ENCODE data around the gene CAPN2.

CAPN2 gene

DNA sequence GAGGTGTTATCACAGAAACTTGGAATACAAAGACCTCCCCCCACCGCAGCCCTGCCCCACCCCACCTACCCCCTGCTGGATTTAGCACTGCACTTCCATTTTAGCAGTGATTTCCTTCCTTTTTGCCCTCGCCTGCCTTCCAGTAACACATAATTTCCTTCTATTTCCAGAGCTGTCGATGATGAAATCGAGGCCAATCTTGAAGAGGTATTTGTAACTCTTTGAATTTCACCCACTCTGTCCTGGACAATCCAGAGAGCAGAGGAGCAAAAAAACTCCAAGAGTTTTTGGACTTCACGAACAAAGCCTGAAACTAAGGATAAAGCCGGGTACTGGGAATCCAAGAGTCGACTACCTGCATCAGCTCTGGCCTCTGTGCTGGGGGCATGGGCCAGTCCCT, 49.1 kb downstream of the CAPN2 start:
- no peak for DNase-seq (ENCODE audit: low spot score)

DNA sequence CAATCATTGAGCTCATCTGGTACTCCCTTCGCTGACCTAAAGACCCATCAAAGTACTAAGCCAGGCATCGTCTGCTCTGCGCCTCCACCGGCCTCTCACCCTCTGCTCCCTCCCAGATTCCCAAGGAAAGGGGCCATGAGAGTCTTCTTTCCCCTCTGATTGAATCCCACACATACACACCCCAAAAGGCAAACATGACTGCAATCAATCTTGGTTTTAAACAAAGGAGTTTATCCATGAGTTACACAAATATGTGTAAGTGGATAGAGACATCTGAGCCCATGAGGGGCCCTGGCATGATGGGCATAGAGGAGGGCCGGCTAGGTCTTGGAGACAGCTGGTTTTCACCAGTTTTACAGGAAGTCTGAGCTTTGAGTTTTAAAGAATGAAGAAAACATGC, 50.9 kb downstream of the CAPN2 start:
- no peak for DNase-seq (ENCODE audit: low spot score)

DNA sequence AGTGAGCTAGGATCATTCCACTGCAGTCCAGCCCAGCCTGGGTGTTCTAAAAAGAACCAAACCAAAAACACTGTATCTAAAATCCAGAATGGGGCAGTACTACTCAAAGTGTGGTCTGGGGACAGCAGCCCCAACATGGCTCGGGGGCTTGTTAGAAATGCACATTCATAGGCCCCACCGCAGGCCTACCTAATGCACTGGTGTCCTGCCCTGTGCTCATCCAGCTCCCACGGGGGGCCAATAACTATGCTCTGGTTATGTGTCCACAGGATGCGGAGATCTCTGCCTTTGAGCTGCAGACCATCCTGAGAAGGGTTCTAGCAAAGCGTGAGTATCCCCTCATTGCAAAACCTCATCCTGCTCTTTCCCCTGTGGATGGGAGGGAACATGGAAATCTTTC, 51.5 kb downstream of the CAPN2 start:
- no peak for DNase-seq (ENCODE audit: low spot score)

DNA sequence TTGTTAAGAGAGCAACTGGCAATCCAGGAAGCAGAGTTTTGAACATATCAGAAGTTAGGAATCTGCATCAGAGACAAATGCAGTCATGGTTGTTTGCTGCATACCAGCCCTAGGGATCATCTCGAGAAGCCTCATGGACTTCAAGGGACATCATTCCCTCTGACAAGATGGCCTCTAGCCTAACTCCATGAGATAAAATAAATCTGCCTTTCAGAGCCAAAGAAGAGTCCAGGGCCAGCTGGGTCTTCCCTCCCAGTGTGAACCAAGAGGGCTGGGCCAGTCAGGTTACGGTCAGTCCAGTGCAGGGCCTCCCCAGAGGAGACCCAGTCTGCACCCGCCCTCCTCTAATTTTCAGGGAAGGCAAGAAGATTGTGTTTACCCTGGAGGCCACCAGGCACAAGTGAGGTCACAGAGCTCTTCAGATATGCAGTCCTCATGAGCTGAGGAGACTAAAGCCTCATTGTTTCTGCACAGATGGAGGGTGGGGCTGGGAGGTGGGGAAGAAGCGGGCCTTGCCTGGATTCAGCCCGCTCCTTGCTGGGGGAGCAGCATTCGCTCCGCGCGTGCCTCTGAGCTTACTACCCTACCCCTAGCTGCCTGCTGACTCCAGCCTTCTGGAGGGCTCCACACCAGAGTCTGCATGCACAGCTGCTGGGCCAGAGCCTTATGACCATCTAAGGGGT, 52.8 kb downstream of the CAPN2 start:
- DNase-seq (ENCODE audit: low spot score): no peak

DNA sequence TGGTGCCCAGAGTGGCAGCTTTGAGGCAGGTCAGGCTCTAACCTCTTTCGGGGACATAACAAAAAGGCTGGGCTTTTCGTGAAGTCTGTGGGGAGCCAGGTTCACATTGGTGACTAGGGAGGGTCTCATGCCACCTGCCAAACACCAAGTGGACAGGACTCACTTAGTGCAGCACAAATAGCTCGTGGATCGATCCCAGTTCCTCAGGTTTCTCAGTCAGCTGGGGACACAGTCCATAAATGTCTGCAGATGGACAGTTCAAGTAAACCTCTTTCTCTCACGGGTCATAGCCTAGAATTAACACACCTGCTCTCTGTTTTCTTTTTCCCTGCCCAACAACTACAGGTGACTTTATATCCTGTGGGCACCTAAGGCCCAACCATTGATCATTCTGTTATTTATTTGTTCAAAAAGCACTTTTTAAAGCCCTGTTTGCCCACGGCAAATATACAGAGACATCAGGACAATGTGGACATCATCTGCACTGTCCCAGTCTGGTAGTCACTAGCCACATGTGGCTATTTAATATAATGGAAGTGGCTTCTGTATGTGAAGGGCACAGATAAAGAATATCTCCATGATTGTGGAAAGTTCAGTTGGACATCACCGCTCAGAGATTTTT, 53.5 kb downstream of the CAPN2 start:
- DNase-seq (ENCODE audit: low spot score): no peak

DNA sequence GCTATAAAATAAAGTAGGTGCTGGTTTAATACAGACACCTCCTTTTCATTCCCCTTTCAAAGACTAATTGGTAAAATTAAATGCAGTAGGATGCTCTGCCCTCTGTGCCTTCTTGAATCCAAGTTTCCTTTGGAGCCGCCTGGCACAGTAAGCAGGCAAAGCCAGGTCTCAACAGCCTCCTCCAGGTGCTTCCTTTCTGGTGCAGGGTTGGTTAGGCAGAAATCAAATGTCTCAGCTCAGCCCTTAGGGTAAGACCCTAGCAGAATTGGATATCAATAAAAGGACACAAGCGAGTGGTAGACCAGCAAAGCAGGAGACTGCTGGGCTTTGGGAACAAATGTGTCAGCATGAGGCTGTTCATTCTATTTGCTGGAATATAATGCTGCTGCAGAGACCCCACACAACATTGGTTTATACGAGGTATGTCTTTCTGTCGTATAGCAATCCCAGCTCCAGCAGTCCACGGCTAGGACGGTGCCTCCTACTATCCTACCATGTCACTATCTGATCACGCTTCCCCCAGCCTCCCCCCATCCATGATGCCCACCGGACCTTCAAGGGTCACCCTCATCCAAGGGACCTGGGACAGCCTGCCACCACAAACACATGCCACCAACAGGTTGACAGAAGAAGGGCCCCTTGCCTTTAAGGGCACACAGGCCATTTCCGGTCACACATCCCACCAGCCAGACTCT, 58.4 kb downstream of the CAPN2 start:
- DNase-seq (ENCODE audit: low spot score): no peak

DNA sequence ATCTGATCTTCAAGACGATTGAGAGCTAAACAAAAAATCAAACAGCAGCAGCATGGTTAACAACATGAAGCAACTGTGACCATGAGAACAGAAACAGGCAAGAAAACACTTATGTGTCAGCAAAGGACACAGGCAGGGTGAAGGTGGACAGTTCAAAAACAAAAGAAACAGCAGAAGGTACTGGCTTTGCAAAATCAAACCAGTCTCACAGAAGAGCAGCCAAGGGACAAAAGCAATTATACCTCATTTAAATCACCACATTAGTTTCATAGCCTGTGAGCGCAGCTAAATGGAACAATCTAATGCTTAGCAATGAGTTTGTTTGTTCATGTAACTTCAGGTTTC, 59.1 kb downstream of the CAPN2 start:
- no peak for DNase-seq (ENCODE audit: low spot score)

DNA sequence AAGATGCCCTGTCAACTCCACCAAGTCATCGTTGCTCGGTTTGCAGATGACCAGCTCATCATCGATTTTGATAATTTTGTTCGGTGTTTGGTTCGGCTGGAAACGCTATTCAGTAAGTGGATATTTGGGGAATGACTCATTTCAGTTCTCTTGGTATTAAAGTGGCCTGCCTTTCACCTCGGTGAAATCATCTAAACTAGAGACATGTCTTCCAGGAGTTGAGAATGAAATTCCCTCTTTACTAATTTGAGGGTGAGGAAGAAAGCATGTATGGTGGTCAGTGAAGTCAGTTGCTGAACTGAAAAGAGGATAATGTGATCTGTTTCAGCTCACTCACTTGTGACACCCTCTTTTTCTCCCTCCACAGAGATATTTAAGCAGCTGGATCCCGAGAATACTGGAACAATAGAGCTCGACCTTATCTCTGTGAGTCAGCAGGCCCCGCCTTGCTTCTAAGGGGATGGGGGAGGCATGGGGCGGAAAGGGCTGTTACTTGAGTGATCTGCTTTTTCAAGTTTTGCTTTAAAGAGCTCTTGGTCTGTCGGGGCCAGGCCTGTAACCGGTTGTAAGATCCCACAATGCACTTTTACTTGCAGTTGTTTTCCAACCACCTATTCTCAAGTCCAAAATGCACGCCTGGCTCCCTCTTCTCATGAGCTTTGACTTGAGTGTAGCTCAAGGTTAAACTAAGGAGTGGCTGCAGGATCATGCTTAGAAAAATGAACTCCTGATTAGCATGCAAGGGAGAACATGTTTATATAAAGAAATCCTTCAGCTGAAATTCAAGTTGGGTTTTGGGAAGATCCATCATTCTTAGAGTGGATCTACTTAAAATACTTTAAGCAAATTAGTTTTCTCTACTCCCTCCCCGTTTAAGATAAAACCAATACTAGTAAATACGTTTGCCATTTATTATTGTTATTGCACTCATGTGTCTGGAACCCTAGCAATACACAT, 59.8 kb downstream of the CAPN2 start:
- DNase-seq (ENCODE audit: low spot score): peak; percentile 51

DNA sequence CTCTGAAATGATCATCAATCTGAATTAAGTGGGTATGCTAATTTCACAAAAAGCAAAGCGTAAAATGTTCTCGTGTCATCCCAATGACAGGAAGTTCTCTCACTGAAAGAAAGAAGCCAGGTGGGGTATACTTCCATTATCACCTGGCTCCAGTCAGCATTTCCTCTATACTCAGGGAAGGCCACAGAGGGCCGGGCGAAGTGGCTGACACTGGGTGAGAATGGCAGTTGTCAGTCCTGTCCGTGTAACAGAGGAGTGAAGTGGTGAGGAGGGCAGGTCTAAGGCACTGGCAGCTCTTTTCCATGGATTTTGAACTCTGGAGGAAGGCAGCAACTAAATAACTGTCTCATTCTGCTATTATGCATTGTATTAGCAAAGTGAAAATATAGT, 60.4 kb downstream of the CAPN2 start:
- DNase-seq (ENCODE audit: low spot score): no peak

DNA sequence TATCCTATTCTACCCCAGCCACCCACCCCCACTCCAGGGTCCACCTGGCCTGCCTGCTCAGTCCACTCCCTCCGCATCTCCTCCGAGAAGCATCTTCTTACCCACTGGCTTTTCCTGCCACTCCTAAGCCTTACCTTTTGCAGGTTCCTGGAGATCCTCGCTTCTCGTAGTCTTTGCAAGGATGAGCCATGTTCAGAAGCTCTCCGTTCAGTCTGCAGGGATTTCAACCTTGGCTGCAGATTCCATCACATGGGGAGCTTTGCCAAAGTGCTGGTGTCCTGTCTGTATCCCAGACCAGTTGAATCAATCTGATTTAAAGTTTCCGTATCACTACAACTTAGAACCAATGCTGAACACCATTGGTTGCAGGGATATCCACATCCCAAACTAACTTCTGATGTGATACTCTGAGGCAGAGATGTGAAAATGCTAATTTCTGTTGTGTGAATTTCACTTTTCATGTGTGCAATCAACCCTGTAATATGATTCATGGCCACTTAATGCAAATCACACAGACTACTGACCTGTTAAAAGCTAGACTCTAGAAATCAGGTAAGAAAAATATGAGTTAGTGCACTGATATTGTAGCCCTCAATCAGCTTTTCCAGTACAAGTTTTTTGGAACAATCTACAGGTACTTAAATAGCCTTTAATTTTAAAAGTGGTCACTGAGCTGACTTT, 61.9 kb downstream of the CAPN2 start:
- no peak for DNase-seq (ENCODE audit: low spot score)

DNA sequence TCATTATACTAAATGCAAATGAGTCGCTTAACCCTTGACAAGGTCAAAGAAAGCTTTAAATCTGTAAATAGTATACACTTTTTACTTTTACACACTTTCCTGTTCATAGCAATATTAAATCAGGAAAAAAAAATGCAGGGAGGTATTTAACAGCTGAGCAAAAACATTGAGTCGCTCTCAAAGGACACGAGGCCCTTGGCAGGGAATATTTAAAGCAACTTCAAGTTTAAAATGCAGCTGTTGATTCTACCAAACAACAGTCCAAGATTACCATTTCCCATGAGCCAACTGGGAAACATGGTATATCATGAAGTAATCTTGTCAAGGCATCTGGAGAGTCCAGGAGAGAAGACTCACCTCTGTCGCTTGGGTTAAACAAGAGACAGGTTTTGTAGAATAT, 62.7 kb downstream of the CAPN2 start:
- DNase-seq (ENCODE audit: low spot score): no peak

DNA sequence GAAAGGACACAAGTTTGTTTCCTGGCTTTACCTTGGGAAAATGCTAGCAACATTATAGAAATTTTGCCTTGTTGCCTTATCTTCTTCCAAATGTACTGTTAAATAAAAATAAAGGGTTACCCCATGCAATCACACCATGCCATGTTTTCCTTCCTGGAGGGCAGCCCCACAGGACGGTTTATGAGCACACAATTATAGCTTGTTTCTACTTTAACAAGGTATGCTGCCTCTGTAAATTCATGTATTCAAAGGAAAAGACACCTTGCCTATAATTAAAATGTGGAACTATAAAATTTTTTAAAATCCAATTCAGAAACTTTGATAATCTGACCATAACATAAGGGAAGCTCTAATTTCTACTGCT, 63.4 kb downstream of the CAPN2 start:
- no peak for DNase-seq (ENCODE audit: low spot score)

DNA sequence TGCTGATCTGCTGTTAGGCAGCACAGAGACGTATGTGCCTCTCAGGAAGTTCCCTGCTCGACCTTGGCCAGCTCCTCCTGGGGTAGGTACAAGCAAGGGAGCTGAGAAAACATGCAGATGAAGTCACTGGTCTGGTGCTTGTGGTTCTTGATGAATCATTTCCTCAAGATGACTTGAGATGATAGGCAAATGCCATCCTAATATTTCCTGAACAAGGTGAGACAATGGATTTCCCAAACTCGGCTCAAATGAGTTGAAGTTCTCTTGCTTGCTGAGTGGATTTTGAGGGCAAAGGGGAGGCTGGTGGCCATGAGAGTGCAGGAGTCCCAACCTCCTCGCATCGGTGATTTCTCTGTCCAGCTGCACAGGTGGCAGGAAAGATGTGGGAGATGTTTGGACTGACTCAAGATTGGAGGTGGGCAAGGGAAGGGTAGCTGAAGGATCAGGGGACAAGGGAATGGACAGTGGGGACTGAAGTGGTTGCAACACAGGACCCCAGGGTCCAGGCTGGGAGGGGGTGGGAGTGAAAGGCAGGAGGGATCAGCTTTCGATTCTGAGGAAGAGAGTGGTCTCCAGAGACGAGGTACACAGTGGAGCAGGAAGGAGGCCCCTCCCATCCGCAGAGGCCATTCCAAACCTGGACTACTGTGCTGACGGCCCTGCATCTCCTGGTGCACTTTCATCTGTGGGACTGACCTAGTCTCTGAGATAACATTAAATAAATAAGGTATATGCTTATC, 63.9 kb downstream of the CAPN2 start:
- peak; percentile 75 for DNase-seq (ENCODE audit: low spot score)

DNA sequence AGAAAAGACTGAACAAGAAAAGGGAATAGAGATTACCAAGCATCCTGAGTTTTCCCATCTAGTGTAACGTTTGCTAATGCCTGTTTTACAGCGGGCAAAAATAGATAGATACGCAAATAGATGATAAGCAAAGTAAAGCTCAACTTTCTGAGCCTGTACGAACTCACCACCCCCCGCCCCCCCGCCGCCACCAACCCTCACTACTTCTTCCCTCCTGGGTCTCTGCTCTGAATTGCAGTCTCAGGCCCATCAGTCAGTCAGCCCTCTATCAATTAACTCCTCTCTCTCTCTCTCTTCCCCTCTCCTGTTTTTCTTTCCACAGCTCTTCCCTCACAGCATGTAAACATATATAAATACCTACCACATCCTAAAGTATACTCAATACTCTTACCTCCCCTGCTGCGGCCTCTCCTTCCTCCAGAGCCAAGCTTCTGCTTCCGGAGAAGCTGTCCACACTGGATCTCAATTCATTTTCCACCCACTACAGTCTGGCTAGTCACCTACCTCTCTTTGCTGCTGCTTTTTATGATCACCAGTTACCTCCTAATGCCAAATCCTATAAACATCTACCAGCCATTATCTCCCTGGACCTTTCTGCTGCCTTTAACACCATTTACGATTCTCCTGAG, 64.6 kb downstream of the CAPN2 start:
- no peak for DNase-seq (ENCODE audit: low spot score)

DNA sequence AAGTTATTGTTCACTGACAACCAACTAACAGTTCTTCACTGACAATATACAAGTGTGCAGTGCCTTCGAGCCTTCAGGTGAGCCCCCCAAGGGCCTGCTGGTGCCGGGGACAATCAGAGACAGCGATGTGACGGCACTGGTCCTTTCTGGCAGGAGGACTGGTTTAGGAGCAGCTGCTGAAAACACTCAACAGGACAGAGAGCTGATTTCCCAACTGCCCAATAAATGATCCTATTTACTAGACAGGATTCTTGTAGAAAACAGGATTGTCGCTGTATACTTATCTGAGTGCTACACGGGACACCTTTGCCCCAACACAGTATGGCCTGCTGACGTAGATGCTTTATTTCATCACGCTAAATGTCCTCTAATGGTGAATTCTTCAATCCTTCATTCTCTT, 68.0 kb downstream of the CAPN2 start:
- DNase-seq (ENCODE audit: low spot score): no peak

DNA sequence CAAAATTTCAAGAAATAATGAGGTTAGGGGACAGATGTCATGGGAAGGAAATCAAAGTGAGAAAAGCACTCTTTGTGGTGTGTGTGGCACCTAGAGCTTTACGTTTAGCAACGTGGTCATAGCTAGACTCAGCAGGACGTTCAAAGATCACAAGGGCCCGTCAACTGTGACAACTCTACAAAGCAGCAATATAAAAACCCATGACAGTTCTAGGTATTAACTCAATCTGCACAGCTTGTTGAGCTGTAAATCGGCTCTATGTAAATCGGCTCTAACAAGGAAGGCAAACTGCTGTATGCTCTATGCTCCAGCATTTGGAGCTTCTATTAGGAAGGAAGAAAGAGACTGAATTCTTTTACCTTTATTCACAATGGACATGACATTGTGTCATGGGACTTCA, 68.6 kb downstream of the CAPN2 start:
- no peak for DNase-seq (ENCODE audit: low spot score)

DNA sequence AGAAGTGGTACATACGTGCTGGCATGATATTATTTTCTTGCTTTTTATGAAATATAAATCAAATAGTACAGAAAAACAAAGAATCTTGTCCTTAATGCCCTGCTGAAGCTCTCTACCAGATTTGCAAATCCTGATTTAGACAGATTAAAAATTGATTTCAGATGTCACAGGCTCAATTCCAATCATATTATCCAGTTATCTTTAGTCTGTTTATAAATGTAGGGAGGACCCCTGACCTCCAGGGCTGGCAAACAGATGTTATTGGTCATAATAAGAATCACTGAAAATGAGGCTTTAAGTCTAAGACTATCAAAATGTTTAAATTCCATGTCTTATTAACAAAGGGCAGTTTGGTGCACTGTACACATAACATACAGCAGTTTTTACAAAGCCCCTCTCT, 71.3 kb downstream of the CAPN2 start:
- DNase-seq (ENCODE audit: low spot score): no peak

DNA sequence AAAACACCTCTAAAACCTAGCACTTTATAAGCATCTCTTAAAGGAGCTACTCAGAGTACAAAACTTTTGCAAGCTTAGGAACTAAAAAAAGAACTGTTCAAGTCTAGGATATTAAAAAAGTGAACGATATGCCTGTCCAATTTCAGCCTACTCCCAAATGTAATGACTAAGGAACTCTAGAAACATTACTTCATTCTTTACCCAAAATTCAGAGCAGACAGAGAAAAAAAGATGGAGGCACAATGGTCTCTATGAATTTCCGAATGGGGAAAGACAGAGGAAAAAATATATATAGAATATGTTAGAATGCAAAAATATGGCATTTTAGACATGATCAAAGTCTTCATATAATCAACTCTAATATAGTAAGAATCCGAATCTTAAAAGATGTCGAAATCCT, 72.2 kb downstream of the CAPN2 start:
- DNase-seq (ENCODE audit: low spot score): no peak

DNA sequence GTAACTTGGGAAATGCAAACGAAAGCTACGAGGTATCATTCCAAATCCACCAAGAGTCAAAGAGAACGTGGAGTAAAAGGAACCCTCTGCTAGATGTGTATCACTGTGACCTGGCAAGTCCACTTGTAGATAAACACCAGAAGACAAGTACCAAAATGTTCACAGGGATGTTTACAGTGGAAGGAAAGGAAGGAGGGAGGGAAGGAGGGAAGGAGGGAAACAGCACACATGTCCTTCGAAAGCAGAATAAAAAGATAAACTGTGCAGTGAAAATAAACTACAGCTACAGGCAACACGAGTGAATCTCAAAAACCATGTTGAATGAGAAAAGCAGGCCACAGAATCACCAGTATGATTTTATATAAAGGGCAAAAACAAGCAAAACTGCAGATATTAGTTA, 73.5 kb downstream of the CAPN2 start:
- no peak for DNase-seq (ENCODE audit: low spot score)

DNA sequence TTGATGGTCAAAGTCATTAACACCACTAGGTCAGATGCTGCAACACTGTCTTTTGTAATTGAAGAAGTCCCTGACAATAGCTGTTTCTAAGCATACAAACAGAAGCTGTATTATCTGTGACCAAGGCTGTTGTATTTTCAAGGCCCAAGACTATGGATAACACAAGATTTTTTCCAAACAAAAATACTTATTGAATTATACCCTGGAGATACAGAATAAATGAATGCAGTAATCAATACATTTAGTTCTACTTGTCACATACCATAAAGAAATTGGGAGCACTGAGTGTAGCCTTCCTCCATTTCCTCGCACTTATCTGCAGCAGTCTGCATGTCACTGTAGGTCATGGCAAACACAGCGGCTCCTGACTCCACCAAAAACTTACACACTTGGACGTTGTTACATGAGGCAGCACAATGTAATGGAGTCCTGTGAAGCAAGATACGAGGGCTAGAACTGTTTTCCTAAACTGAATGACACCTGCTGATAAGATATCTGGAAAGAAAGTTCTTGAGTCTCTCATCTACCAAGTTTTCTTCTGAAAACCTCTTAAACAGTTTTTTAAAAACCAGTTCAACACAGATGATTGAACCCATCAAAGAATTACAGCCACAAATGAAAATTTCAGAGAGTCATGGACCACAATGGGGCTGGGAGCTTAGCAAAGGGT, 76.5 kb downstream of the CAPN2 start:
- DNase-seq (ENCODE audit: low spot score): no peak

Data from activated CD4-positive, alpha-beta T cell treated with anti-CD3 and anti-CD28 coated beads, Interleukin-2, Interleukin-4, amounts not matched to agents 100 ng/mL and 50 ng/mL, durations not matched to agents 16 hours and 8 hours (primary cell).